IMR-90 (cell line): ENCODE measurements around the gene ETFB. TPM values are rescaled to one million over a fixed set of nuclear protein-coding genes. Genes with fewer than 3 reads are reported as not detected.

Source experiments
- ATAC-seq: fragments of 200-7000 bp; cut with Tn5 transposase; 2 replicates; pipeline ENCODE4 v1.9.1; 2020; ENCODE audit warnings: low read depth, mild to moderate bottlenecking, moderate library complexity
- BruUV-seq: library from RNA; stranded (reverse); fragments of 400-500 nt; replicated peaks from 2 replicates; lab custom pipeline; 2021; lab: Mats Ljungman, UMichigan
- CTCF ChIA-PET: fragments of 300-600 bp; formaldehyde crosslinking; extraction: SDS; loops from one replicate; lab custom pipeline; 2021; ENCODE audit warnings: antibody characterized with exemption; lab: Yijun Ruan, JAX
- POLR2A ChIA-PET: fragments of 300-600 bp; sonication (Branson Sonifier 250); formaldehyde crosslinking; loops from one replicate; lab custom pipeline; 2022; ENCODE audit warnings: antibody characterized with exemption; ENCODE audit not compliant: unreplicated experiment; lab: Charles Lee
- DNase-seq: peaks from one replicate; pipeline ENCODE4 v3.0.0; 2013
- H2AFZ ChIP-seq: replicated peaks from 2 replicates; pipeline ENCODE3; 2013; ENCODE audit warnings: low read length, mild to moderate bottlenecking; ENCODE audit not compliant: poor library complexity
- H2AK5ac ChIP-seq: 2 replicates; pipeline ENCODE4 v1.6.1; 2013; ENCODE audit warnings: low read depth, low read length, inconsistent platforms
- H2AK9ac ChIP-seq: replicated peaks from 2 replicates; pipeline ENCODE3; 2013; ENCODE audit warnings: mild to moderate bottlenecking, low read depth, low read length, moderate library complexity; ENCODE audit not compliant: poor library complexity
- H2BK120ac ChIP-seq: 2 replicates; pipeline ENCODE4 v1.6.1; 2013; ENCODE audit warnings: low read depth, low read length, inconsistent platforms
- H2BK15ac ChIP-seq: 3 replicates; pipeline ENCODE4 v1.6.1; 2013; ENCODE audit warnings: low read depth, low read length, inconsistent platforms
- H2BK20ac ChIP-seq: 2 replicates; pipeline ENCODE4 v1.6.1; 2013; ENCODE audit warnings: low read depth, mild to moderate bottlenecking, inconsistent platforms, low read length, moderate library complexity
- H2BK5ac ChIP-seq: 2 replicates; pipeline ENCODE4 v1.6.1; 2013; ENCODE audit warnings: mild to moderate bottlenecking, low read depth, low read length, inconsistent platforms; ENCODE audit not compliant: poor library complexity, severe bottlenecking
- H3K14ac ChIP-seq: replicated peaks from 2 replicates; pipeline ENCODE4 v1.6.1; 2013; ENCODE audit warnings: low read depth, low read length, inconsistent platforms
- H3K18ac ChIP-seq: 2 replicates; pipeline ENCODE4 v1.6.1; 2013; ENCODE audit warnings: low read depth, low read length, control low read depth
- H3K23ac ChIP-seq: 2 replicates; pipeline ENCODE4 v1.6.1; 2013; ENCODE audit warnings: low read depth, low read length, inconsistent platforms
- H3K27ac ChIP-seq: 2 replicates; pipeline ENCODE4 v1.5.1; 2013; ENCODE audit warnings: mild to moderate bottlenecking, control low read depth, low read length; ENCODE audit not compliant: insufficient read depth
- H3K27me3 ChIP-seq: 2 replicates; pipeline ENCODE4 v1.6.1; 2013; ENCODE audit warnings: low read length; ENCODE audit not compliant: control insufficient read depth, insufficient read depth
- H3K36me3 ChIP-seq: 2 replicates; pipeline ENCODE4 v1.6.1; 2013; ENCODE audit warnings: low read length, mixed read lengths; ENCODE audit not compliant: control insufficient read depth, insufficient read depth
- H3K4ac ChIP-seq: 2 replicates; pipeline ENCODE4 v1.6.1; 2013; ENCODE audit warnings: low read depth, low read length, inconsistent platforms
- H3K4me1 ChIP-seq: 2 replicates; pipeline ENCODE4 v1.6.1; 2013; ENCODE audit warnings: low read length, mixed read lengths; ENCODE audit not compliant: control insufficient read depth, insufficient read depth
- H3K4me2 ChIP-seq: 2 replicates; pipeline ENCODE4 v1.6.1; 2013; ENCODE audit warnings: low read depth, mild to moderate bottlenecking, control low read depth, low read length, moderate library complexity
- H3K4me3 ChIP-seq: 2 replicates; pipeline ENCODE4 v1.5.1; 2013; ENCODE audit warnings: low read depth, mild to moderate bottlenecking, control low read depth, low read length, moderate library complexity; ENCODE audit not compliant: insufficient read depth
- H3K56ac ChIP-seq: 2 replicates; pipeline ENCODE4 v1.6.1; 2013; ENCODE audit warnings: low read length, inconsistent platforms; ENCODE audit not compliant: insufficient read depth; ENCODE audit errors: extremely low read depth
- H3K79me1 ChIP-seq, 2 experiments: 2 replicates each; pipeline ENCODE4 v1.6.1; 2013; ENCODE audit warnings: low read length in 2 of 2, inconsistent platforms in 1 of 2, low read depth in 1 of 2
- H3K9ac ChIP-seq: 2 replicates; pipeline ENCODE4 v1.6.1; 2013; ENCODE audit warnings: low read depth, low read length, control low read depth
- H3K9me1 ChIP-seq: 2 replicates; pipeline ENCODE4 v1.6.1; 2013; ENCODE audit warnings: low read length, inconsistent platforms; ENCODE audit not compliant: insufficient read depth
- H3K9me3 ChIP-seq: 2 replicates; pipeline ENCODE4 v1.6.1; 2013; ENCODE audit warnings: low read length; ENCODE audit not compliant: control insufficient read depth, insufficient read depth
- H4K20me1 ChIP-seq: 2 replicates; pipeline ENCODE4 v1.6.1; 2013; ENCODE audit warnings: low read length, inconsistent platforms; ENCODE audit not compliant: insufficient read depth
- H4K5ac ChIP-seq: 2 replicates; pipeline ENCODE4 v1.6.1; 2013; ENCODE audit warnings: mild to moderate bottlenecking, low read depth, low read length, control low read depth
- H4K8ac ChIP-seq, 2 experiments: 2 replicates each; pipeline ENCODE4 v1.6.1; 2013; ENCODE audit warnings: low read depth in 2 of 2, low read length in 2 of 2, control low read depth in 1 of 2, inconsistent platforms in 1 of 2
- H4K91ac ChIP-seq: 2 replicates; pipeline ENCODE4 v1.6.1; 2013; ENCODE audit warnings: low read depth, low read length, inconsistent platforms; ENCODE audit not compliant: insufficient read depth
- BHLHE40 ChIP-seq: fragments of 150-350 bp; IDR thresholded peaks from 2 replicates; pipeline ENCODE4 v1.6.1; 2016; ENCODE audit warnings: mild to moderate bottlenecking, low read depth, low read length
- CEBPB ChIP-seq: IDR thresholded peaks from 2 replicates; pipeline ENCODE4 v1.6.1; 2012; ENCODE audit warnings: low read depth, low read length, improper control_type of control experiment
- CHD1 ChIP-seq: IDR thresholded peaks from 2 replicates; pipeline ENCODE4 v1.6.1; 2012; ENCODE audit warnings: low read depth, low read length, improper control_type of control experiment
- ELK1 ChIP-seq: fragments of 150-350 bp; IDR thresholded peaks from 2 replicates; pipeline ENCODE4 v1.6.1; 2016; ENCODE audit warnings: low read depth, mild to moderate bottlenecking, low read length, moderate library complexity, borderline replicate concordance
- FOS ChIP-seq: fragments of 150-350 bp; IDR thresholded peaks from 2 replicates; pipeline ENCODE4 v1.6.1; 2016; ENCODE audit warnings: low read depth, low read length
- MAFK ChIP-seq: IDR thresholded peaks from 2 replicates; pipeline ENCODE4 v1.6.1; 2012; ENCODE audit warnings: low read depth, low read length, improper control_type of control experiment
- MAZ ChIP-seq: IDR thresholded peaks from 2 replicates; pipeline ENCODE4 v1.6.1; 2012; ENCODE audit warnings: low read depth, mild to moderate bottlenecking, low read length, improper control_type of control experiment, moderate library complexity, borderline replicate concordance
- MXI1 ChIP-seq: IDR thresholded peaks from 2 replicates; pipeline ENCODE4 v1.6.1; 2012; ENCODE audit warnings: low read depth, mild to moderate bottlenecking, low read length, moderate library complexity, borderline replicate concordance
- NFE2L2 ChIP-seq: fragments of 150-350 bp; IDR thresholded peaks from 2 replicates; pipeline ENCODE4 v1.6.1; 2016; ENCODE audit warnings: low read depth, mild to moderate bottlenecking, low read length
- POLR2A ChIP-seq: IDR thresholded peaks from 2 replicates; pipeline ENCODE4 v1.6.1; 2012; ENCODE audit warnings: mild to moderate bottlenecking, low read depth, low read length
- RAD21 ChIP-seq: IDR thresholded peaks from 2 replicates; pipeline ENCODE4 v1.6.1; 2012; ENCODE audit warnings: low read length, improper control_type of control experiment
- RCOR1 ChIP-seq: IDR thresholded peaks from 2 replicates; pipeline ENCODE4 v1.6.1; 2012; ENCODE audit warnings: mild to moderate bottlenecking, low read length, improper control_type of control experiment; ENCODE audit not compliant: insufficient replicate concordance
- RFX5 ChIP-seq: IDR thresholded peaks from 2 replicates; pipeline ENCODE4 v1.8.0; 2012; ENCODE audit warnings: low read depth, mild to moderate bottlenecking, low read length, moderate library complexity
- SMC3 ChIP-seq: fragments of 150-350 bp; IDR thresholded peaks from 2 replicates; pipeline ENCODE4 v1.6.1; 2016; ENCODE audit warnings: low read depth, mild to moderate bottlenecking, antibody characterized with exemption, low read length, moderate library complexity
- WGBS, 2 experiments: methylation state at CpG; one replicate each; pipeline versions ENCODE4 v1.1.5 to v1.1.7; 2013; ENCODE audit warnings: missing lambda C conversion rate in 2 of 2; ENCODE audit not compliant: insufficient read length in 1 of 2; ENCODE audit errors: extremely low coverage in 2 of 2; 5-methylcytosine and 5-hydroxymethylcytosine counted together
- dilution Hi-C: fragments of 300-500 bp; cut with HindIII; formaldehyde crosslinking; loops from one replicate; pipeline ENCODE4 v1.14.3; 2018; ENCODE audit warnings: low sequenced_read_pairs; ENCODE audit not compliant: unreplicated experiment
- in situ Hi-C: fragments of 300-500 bp; cut with MboI; formaldehyde crosslinking; loops from 3 replicates; pipeline ENCODE4 v1.14.3; 2019; ENCODE audit warnings: low sequenced_read_pairs, inconsistent platforms, mixed read lengths
- intact Hi-C: fragments of 100-400 bp; cut with micrococcal nuclease; formaldehyde crosslinking; loops from 2 replicates; pipeline ENCODE4 v1.10.0; 2022
- polyA plus RNA-seq, 3 experiments: library from polyadenylated mRNA; depleted of rRNA; stranded (reverse); fragments of >200 nt; gene quantifications; 2 replicates each; pipeline ENCODE4 v1.2.3, GENCODE V29; 2012; ENCODE audit warnings: low replicate concordance in 1 of 3
- total RNA-seq: library from RNA; depleted of rRNA; stranded (reverse); fragments of >200 nt; gene quantifications from 2 replicates; pipeline ENCODE4 v1.2.3, GENCODE V29; 2012
- TF ChIP-seq, protein P1 (sequence below): fragments of 150-350 bp; IDR thresholded peaks from 2 replicates; pipeline ENCODE4 v1.6.1; 2017; ENCODE audit warnings: mild to moderate bottlenecking, antibody characterized with exemption, low read length, low read depth
- TF ChIP-seq, protein P2 (sequence below): conservative IDR thresholded peaks from 2 replicates; pipeline ENCODE4 v1.5.1; 2012; ENCODE audit warnings: mild to moderate bottlenecking, low read depth, low read length, improper control_type of control experiment

ETFB gene
- total and polyA plus RNA-seq, 2 of the 4 experiments (the other 2 are of a cell fraction) = 141 to 166 TPM

GRCh38 chr19:51305479-51305878, 60.7 kb downstream of the ETFB start:
- no peak overlapping the region for H3K4ac ChIP-seq
- DNase-seq = no peak
- no TSS peak for BruUV-seq
- H3K4me2 ChIP-seq = no peak overlapping the region
- no peak overlapping the region for H4K91ac ChIP-seq
- no peaks in the 10 kb centered on the region for H3K4me1 ChIP-seq
- H4K5ac ChIP-seq = no peak overlapping the region
- H2BK120ac ChIP-seq = no peak overlapping the region
- H3K9me1 ChIP-seq = no peaks in the 10 kb centered on the region
- H4K20me1 ChIP-seq = no peaks in the 10 kb centered on the region
- no peak overlapping the region for H3K18ac ChIP-seq
- TF ChIP-seq MAFK (no peak), RFX5 (no peak), NFE2L2 (no peak), RAD21 (no peak), SMC3 (no peak), ELK1 (no peak), BHLHE40 (no peak), CHD1 (no peak), FOS (no peak), CEBPB (no peak), MXI1 (no peak), POLR2A (no peak), RCOR1 (no peak), MAZ (no peak)
- TF ChIP-seq, protein P1, sequence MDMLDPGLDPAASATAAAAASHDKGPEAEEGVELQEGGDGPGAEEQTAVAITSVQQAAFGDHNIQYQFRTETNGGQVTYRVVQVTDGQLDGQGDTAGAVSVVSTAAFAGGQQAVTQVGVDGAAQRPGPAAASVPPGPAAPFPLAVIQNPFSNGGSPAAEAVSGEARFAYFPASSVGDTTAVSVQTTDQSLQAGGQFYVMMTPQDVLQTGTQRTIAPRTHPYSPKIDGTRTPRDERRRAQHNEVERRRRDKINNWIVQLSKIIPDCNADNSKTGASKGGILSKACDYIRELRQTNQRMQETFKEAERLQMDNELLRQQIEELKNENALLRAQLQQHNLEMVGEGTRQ = no peak
- TF ChIP-seq, protein P2, sequence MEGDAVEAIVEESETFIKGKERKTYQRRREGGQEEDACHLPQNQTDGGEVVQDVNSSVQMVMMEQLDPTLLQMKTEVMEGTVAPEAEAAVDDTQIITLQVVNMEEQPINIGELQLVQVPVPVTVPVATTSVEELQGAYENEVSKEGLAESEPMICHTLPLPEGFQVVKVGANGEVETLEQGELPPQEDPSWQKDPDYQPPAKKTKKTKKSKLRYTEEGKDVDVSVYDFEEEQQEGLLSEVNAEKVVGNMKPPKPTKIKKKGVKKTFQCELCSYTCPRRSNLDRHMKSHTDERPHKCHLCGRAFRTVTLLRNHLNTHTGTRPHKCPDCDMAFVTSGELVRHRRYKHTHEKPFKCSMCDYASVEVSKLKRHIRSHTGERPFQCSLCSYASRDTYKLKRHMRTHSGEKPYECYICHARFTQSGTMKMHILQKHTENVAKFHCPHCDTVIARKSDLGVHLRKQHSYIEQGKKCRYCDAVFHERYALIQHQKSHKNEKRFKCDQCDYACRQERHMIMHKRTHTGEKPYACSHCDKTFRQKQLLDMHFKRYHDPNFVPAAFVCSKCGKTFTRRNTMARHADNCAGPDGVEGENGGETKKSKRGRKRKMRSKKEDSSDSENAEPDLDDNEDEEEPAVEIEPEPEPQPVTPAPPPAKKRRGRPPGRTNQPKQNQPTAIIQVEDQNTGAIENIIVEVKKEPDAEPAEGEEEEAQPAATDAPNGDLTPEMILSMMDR = no peak
- WGBS, 2 experiments = no CpG with 5 or more reads among the region's 3 CpGs
- no peak overlapping the region for H3K9ac ChIP-seq
- no peak overlapping the region for H2AK9ac ChIP-seq
- no peaks in the 10 kb centered on the region for H3K9me3 ChIP-seq
- no peak overlapping the region for H2BK15ac ChIP-seq
- H3K79me1 ChIP-seq = no peaks in the 10 kb centered on the region
- POLR2A ChIA-PET = no interaction called here
- H3K4me3 ChIP-seq = no peak overlapping the region
- intact Hi-C loops (no loop called here), in situ Hi-C loops (no loop called here), dilution Hi-C loops (no loop called here)
- H4K8ac ChIP-seq = no peak overlapping the region
- H3K36me3 ChIP-seq = no peaks in the 10 kb centered on the region
- CTCF ChIA-PET = no interaction called here
- H3K56ac ChIP-seq = no peak overlapping the region
- H3K23ac ChIP-seq = no peak overlapping the region
- H3K27me3 ChIP-seq = no peaks in the 10 kb centered on the region
- no peak overlapping the region for H2AK5ac ChIP-seq
- H3K14ac ChIP-seq = no peak overlapping the region
- H2BK5ac ChIP-seq = no peak overlapping the region
- no peak overlapping the region for H3K27ac ChIP-seq
- no peak overlapping the region for H2BK20ac ChIP-seq
- no peak for ATAC-seq
- no peak overlapping the region for H2AFZ ChIP-seq
